ENCODE measurements around the gene NKX2-8.

DNA sequence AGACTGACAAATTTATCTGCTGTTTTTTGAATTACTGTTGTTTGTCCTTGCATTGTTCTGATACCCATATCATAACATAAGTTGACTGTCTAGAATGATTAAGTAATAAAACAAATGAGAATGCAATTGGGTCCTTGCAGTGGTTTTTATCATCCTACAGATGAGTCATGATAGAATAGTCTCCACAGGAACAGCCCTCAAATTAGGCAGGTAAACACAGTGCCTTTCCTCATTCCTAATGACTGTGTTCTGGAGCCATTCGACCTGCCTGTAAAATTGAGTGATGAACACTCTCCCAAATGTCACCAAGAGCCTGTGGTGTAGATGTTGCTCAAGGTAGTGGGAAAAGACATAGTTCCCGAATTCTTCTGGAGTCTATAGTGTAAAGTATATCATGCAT, 12.3 kb downstream of the NKX2-8 start:
- TF ChIP-seq, protein P1, sequence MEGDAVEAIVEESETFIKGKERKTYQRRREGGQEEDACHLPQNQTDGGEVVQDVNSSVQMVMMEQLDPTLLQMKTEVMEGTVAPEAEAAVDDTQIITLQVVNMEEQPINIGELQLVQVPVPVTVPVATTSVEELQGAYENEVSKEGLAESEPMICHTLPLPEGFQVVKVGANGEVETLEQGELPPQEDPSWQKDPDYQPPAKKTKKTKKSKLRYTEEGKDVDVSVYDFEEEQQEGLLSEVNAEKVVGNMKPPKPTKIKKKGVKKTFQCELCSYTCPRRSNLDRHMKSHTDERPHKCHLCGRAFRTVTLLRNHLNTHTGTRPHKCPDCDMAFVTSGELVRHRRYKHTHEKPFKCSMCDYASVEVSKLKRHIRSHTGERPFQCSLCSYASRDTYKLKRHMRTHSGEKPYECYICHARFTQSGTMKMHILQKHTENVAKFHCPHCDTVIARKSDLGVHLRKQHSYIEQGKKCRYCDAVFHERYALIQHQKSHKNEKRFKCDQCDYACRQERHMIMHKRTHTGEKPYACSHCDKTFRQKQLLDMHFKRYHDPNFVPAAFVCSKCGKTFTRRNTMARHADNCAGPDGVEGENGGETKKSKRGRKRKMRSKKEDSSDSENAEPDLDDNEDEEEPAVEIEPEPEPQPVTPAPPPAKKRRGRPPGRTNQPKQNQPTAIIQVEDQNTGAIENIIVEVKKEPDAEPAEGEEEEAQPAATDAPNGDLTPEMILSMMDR (IDR thresholded peaks at IDR 0.05) = no peak
- no peak for TF ChIP-seq POLR2A (IDR thresholded peaks at IDR 0.05)
- no peak for TF ChIP-seq EP300 (IDR thresholded peaks at IDR 0.05)
